Activated CD4-positive, CD25-positive, alpha-beta regulatory T cell (primary cell): ENCODE measurements around the gene FAM181A.
A peak's percentile ranks its signal among the peaks of the same experiment; 100 is the strongest.

ENCODE experiments used
- DNase-seq, 4 experiments: peaks; one replicate each; lab custom pipeline; 2025; lab: John Stamatoyannopoulos, UW

Gene FAM181A

GRCh38 chr14:93950948-93951634 lies 23.9 kb downstream of the FAM181A start:
- DNase-seq = no peak

GRCh38 chr14:93951635-93952540 lies 24.7 kb downstream of the FAM181A start:
- no peak for DNase-seq

- DNase-seq = no peak
These were observed 25.7 kb downstream of the FAM181A start for GRCh38 chr14:93952829-93953228.

- DNase-seq = no peak
These were observed 26.1 kb downstream of the FAM181A start for GRCh38 chr14:93953263-93953662.

- no peak for DNase-seq
These were observed 26.8 kb downstream of the FAM181A start for GRCh38 chr14:93953739-93954515.

- DNase-seq = no peak
These were observed 27.3 kb downstream of the FAM181A start for GRCh38 chr14:93954516-93954830.

GRCh38 chr14:93954900-93955849 lies 28.0 kb downstream of the FAM181A start:
- DNase-seq = peak in 3 of 4 experiments; percentile 17 to 25 (median 21)

GRCh38 chr14:93955850-93956481 lies 28.8 kb downstream of the FAM181A start:
- DNase-seq = no peak

- DNase-seq = no peak
These were observed 29.6 kb downstream of the FAM181A start for GRCh38 chr14:93956514-93957332.

GRCh38 chr14:93957333-93957710 lies 30.2 kb downstream of the FAM181A start:
- DNase-seq = no peak

- DNase-seq = no peak
These were observed 30.8 kb downstream of the FAM181A start for GRCh38 chr14:93957751-93958566.

GRCh38 chr14:93958567-93959238 lies 31.6 kb downstream of the FAM181A start:
- no peak for DNase-seq

- DNase-seq = peak; percentile 81 to 89 (median 86)
These were observed 32.3 kb downstream of the FAM181A start for GRCh38 chr14:93959239-93960107.

- peak in 1 of 4 experiments; percentile 30 for DNase-seq
These were observed 32.9 kb downstream of the FAM181A start for GRCh38 chr14:93960108-93960475.

- DNase-seq = no peak
These were observed 33.8 kb downstream of the FAM181A start for GRCh38 chr14:93960774-93961438.

- no peak for DNase-seq
These were observed 34.5 kb downstream of the FAM181A start for GRCh38 chr14:93961620-93962019.
